ENCODE measurements around the gene SPOCK1.

The SPOCK1 gene

GRCh38 chr5:137439645-137440044, 59.5 kb downstream of the SPOCK1 start:
- no peaks in the 10 kb centered on the region for H3K36me3 Mint-ChIP-seq
- H3K27ac Mint-ChIP-seq: no peak overlapping the region
- H3K4me1 Mint-ChIP-seq: no peaks in the 10 kb centered on the region
- H3K27me3 Mint-ChIP-seq: peaks cover 11% of the 10 kb centered on the region
- no peak for ATAC-seq
- no peak overlapping the region for H3K4me3 Mint-ChIP-seq
- H3K9me3 Mint-ChIP-seq: no peaks in the 10 kb centered on the region

DNA sequence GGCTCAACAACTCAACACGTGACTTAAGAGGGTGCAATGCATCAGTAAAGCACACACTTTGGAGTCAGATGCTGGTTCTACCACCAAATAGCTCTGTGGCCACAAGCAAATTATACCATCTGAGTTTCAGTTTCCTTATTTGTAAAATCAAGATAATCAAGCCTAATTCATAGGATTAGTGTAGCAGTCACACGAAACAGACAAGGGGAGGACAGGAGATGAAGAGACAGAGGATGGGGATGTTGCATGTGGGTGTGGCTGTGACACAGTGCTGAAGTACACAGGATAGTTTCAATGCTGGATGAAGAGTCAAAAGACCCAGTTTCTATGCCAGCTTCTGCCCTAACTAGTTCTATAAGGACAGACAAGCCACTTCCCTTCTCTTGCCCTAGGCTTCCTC, 60.2 kb downstream of the SPOCK1 start:
- no peak for ATAC-seq
- Mint-ChIP-seq H3K27ac (no peak overlapping the region), H3K9me3 (no peaks in the 10 kb centered on the region), H3K36me3 (no peaks in the 10 kb centered on the region), H3K4me1 (no peaks in the 10 kb centered on the region), H3K4me3 (no peak overlapping the region), H3K27me3 (peaks cover 4% of the 10 kb centered on the region)

DNA sequence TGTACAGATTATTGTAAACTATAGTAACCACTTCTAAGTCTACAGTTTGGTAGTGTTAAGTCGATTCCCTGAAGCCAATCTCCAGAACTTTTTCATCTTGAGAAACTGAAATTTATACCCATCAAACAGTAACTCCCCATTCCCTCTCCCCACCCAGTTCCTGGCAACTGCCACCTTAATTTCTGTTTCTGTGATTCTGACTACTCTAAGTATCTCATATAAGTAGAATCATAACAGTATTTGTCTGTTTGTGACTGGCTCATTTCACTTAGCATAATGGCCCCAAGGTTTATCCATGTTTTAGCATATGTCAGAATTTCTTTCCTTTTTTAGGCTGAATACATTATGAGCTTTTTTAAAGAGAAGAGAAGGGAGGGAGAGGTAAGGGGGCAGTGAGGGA, 61.4 kb downstream of the SPOCK1 start:
- no peak for ATAC-seq
- Mint-ChIP-seq H3K27me3 (no peaks in the 10 kb centered on the region), H3K4me1 (no peaks in the 10 kb centered on the region), H3K27ac (no peak overlapping the region), H3K4me3 (no peak overlapping the region), H3K9me3 (no peaks in the 10 kb centered on the region), H3K36me3 (no peaks in the 10 kb centered on the region)

- H3K27me3 Mint-ChIP-seq: no peaks in the 10 kb centered on the region
Observed at GRCh38 chr5:137433539-137433938, 65.6 kb downstream of the SPOCK1 start.

GRCh38 chr5:137432376-137432775, 66.8 kb downstream of the SPOCK1 start:
- Mint-ChIP-seq H3K27ac (no peak overlapping the region), H3K4me1 (no peaks in the 10 kb centered on the region), H3K27me3 (no peaks in the 10 kb centered on the region), H3K4me3 (no peak overlapping the region), H3K9me3 (no peaks in the 10 kb centered on the region), H3K36me3 (no peaks in the 10 kb centered on the region)
- no peak for ATAC-seq

More at GRCh38 chr5:137433539-137433938, 65.6 kb downstream of the SPOCK1 start:
- H3K4me3 Mint-ChIP-seq: no peak overlapping the region
- H3K9me3 Mint-ChIP-seq: no peaks in the 10 kb centered on the region
- no peak for ATAC-seq
- H3K27ac Mint-ChIP-seq: no peak overlapping the region
- no peaks in the 10 kb centered on the region for H3K4me1 Mint-ChIP-seq
- no peaks in the 10 kb centered on the region for H3K36me3 Mint-ChIP-seq

- ATAC-seq: no peak
- no peaks in the 10 kb centered on the region for H3K36me3 Mint-ChIP-seq
- no peak overlapping the region for H3K27ac Mint-ChIP-seq
- H3K27me3 Mint-ChIP-seq: no peaks in the 10 kb centered on the region
- H3K4me1 Mint-ChIP-seq: no peaks in the 10 kb centered on the region
- no peak overlapping the region for H3K4me3 Mint-ChIP-seq
- H3K9me3 Mint-ChIP-seq: no peaks in the 10 kb centered on the region
Observed at GRCh38 chr5:137431051-137431450, 68.1 kb downstream of the SPOCK1 start.

- peaks cover 14% of the 10 kb centered on the region for H3K9me3 Mint-ChIP-seq
- ATAC-seq: no peak
- H3K36me3 Mint-ChIP-seq: no peaks in the 10 kb centered on the region
- H3K4me3 Mint-ChIP-seq: no peak overlapping the region
- no peaks in the 10 kb centered on the region for H3K27me3 Mint-ChIP-seq
- no peak overlapping the region for H3K27ac Mint-ChIP-seq
- no peaks in the 10 kb centered on the region for H3K4me1 Mint-ChIP-seq
Observed at GRCh38 chr5:137415231-137415681, 83.9 kb downstream of the SPOCK1 start.

GRCh38 chr5:137414112-137414755, 84.9 kb downstream of the SPOCK1 start:
- H3K4me1 Mint-ChIP-seq: no peaks in the 10 kb centered on the region
- H3K36me3 Mint-ChIP-seq: no peaks in the 10 kb centered on the region
- ATAC-seq: no peak
- H3K27ac Mint-ChIP-seq: no peak overlapping the region
- H3K27me3 Mint-ChIP-seq: no peaks in the 10 kb centered on the region
- no peak overlapping the region for H3K4me3 Mint-ChIP-seq
- peaks cover 12% of the 10 kb centered on the region for H3K9me3 Mint-ChIP-seq

- H3K36me3 Mint-ChIP-seq: no peaks in the 10 kb centered on the region
- no peaks in the 10 kb centered on the region for H3K27me3 Mint-ChIP-seq
- no peaks in the 10 kb centered on the region for H3K4me1 Mint-ChIP-seq
- ATAC-seq: no peak
- no peak overlapping the region for H3K4me3 Mint-ChIP-seq
- H3K9me3 Mint-ChIP-seq: peaks cover 9% of the 10 kb centered on the region
- no peak overlapping the region for H3K27ac Mint-ChIP-seq
Observed at GRCh38 chr5:137412136-137412535, 87.0 kb downstream of the SPOCK1 start.

GRCh38 chr5:137410234-137411010, 88.7 kb downstream of the SPOCK1 start:
- no peak for ATAC-seq
- Mint-ChIP-seq H3K27me3 (no peaks in the 10 kb centered on the region), H3K9me3 (peaks cover 5% of the 10 kb centered on the region), H3K4me1 (no peaks in the 10 kb centered on the region), H3K27ac (no peak overlapping the region), H3K36me3 (no peaks in the 10 kb centered on the region), H3K4me3 (no peak overlapping the region)

- Mint-ChIP-seq H3K4me3 (no peak overlapping the region), H3K27ac (no peak overlapping the region), H3K36me3 (no peaks in the 10 kb centered on the region), H3K27me3 (no peaks in the 10 kb centered on the region), H3K4me1 (no peaks in the 10 kb centered on the region), H3K9me3 (no peaks in the 10 kb centered on the region)
- no peak for ATAC-seq
Observed at GRCh38 chr5:137409736-137410135, 89.4 kb downstream of the SPOCK1 start.

- Mint-ChIP-seq H3K4me3 (no peak overlapping the region), H3K27ac (no peak overlapping the region), H3K4me1 (no peaks in the 10 kb centered on the region), H3K36me3 (no peaks in the 10 kb centered on the region), H3K9me3 (no peaks in the 10 kb centered on the region), H3K27me3 (no peaks in the 10 kb centered on the region)
- ATAC-seq: no peak
Observed at GRCh38 chr5:137407090-137407489, 92.0 kb downstream of the SPOCK1 start.

DNA sequence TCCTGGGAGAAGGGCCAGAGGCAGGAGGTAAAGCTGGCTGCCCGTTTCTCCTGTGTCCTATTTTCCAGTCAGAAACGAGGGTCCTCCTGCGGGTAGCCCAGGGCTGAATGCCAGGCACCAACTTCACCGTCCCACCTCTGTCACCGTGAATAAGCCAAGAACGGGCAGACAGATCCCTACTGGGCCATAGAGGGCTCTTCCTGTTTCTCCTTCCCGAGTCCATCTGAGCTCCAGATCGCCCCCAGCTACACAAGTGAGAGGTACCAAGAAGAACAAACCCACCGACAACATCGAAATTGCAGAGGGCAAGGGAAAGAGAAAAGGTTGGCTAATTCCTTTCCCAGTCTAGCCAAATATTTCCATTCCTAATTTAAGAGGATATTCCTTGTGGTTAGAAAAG, 93.7 kb downstream of the SPOCK1 start:
- no peak overlapping the region for H3K4me3 Mint-ChIP-seq
- no peaks in the 10 kb centered on the region for H3K27me3 Mint-ChIP-seq
- no peaks in the 10 kb centered on the region for H3K36me3 Mint-ChIP-seq
- H3K9me3 Mint-ChIP-seq: no peaks in the 10 kb centered on the region
- ATAC-seq: no peak
- H3K27ac Mint-ChIP-seq: no peak overlapping the region
- H3K4me1 Mint-ChIP-seq: no peaks in the 10 kb centered on the region

- H3K27me3 Mint-ChIP-seq: no peaks in the 10 kb centered on the region
- no peak for ATAC-seq
- H3K9me3 Mint-ChIP-seq: no peaks in the 10 kb centered on the region
- H3K4me3 Mint-ChIP-seq: no peak overlapping the region
- H3K4me1 Mint-ChIP-seq: no peaks in the 10 kb centered on the region
- no peak overlapping the region for H3K27ac Mint-ChIP-seq
- no peaks in the 10 kb centered on the region for H3K36me3 Mint-ChIP-seq
Observed at GRCh38 chr5:137403869-137404268, 95.3 kb downstream of the SPOCK1 start.

- ATAC-seq: no peak
- Mint-ChIP-seq H3K27ac (no peak overlapping the region), H3K9me3 (no peaks in the 10 kb centered on the region), H3K4me3 (no peak overlapping the region), H3K36me3 (no peaks in the 10 kb centered on the region), H3K27me3 (no peaks in the 10 kb centered on the region), H3K4me1 (no peaks in the 10 kb centered on the region)
Observed at GRCh38 chr5:137402436-137403187, 96.5 kb downstream of the SPOCK1 start.
